ENCODE results near the gene LCN12.

The LCN12 gene

GRCh38 chr9:136963341-136963740 is 11.3 kb downstream of the LCN12 start:
- TF ChIP-seq CTCF (IDR thresholded peaks at IDR 0.05; ENCODE audit: control insufficient read depth, extremely low read depth, insufficient read depth), result no peak

GRCh38 chr9:136963751-136964150 is 11.7 kb downstream of the LCN12 start:
- TF ChIP-seq CTCF (IDR thresholded peaks at IDR 0.05; ENCODE audit: control insufficient read depth, extremely low read depth, insufficient read depth), result no peak
- no peak for DNase-seq (ENCODE audit: low read depth)
- H3K4me3 ChIP-seq (ENCODE audit: low read depth, low read length), result no peak overlapping the region

More at GRCh38 chr9:136963341-136963740, 11.3 kb downstream of the LCN12 start:
- H3K4me3 ChIP-seq (ENCODE audit: low read depth, low read length), result no peak overlapping the region
- no peak for DNase-seq (ENCODE audit: low read depth)

GRCh38 chr9:136964171-136964689 is 12.2 kb downstream of the LCN12 start:
- no peak overlapping the region for H3K4me3 ChIP-seq (ENCODE audit: low read depth, low read length)
- no peak for TF ChIP-seq CTCF (IDR thresholded peaks at IDR 0.05; ENCODE audit: control insufficient read depth, extremely low read depth, insufficient read depth)
- no peak for DNase-seq (ENCODE audit: low read depth)

DNA sequence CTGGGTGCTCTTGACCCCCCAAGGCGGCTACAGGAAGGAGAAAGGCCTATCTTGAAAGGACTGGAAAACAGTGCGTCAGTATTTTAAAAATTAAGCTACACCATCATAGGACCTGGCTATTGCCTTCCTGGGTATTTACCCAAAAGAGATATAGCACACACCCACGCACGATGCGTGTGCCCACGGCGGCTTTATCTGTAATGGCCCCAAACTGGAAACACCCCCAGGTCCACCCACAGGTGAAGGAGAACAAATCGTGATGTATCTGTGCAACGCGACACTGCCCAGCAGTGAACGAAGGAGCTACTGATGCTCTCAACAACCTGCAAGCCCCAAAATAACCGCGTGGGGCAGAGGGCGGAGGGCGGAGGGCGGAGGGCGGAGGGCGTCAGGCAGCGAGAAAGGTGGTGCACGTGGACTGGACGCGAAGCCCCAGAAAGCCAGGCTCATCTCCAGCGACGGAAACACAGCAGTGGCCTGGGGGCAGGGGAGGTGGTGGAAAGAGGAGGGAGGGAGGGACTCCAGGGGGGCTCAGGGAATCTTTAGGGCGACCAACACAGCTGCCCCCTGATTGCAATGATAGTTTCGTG is 12.9 kb downstream of the LCN12 start:
- no peak for DNase-seq (ENCODE audit: low read depth)
- H3K4me3 ChIP-seq (ENCODE audit: low read depth, low read length), result no peak overlapping the region
- no peak for TF ChIP-seq CTCF (IDR thresholded peaks at IDR 0.05; ENCODE audit: control insufficient read depth, extremely low read depth, insufficient read depth)

DNA sequence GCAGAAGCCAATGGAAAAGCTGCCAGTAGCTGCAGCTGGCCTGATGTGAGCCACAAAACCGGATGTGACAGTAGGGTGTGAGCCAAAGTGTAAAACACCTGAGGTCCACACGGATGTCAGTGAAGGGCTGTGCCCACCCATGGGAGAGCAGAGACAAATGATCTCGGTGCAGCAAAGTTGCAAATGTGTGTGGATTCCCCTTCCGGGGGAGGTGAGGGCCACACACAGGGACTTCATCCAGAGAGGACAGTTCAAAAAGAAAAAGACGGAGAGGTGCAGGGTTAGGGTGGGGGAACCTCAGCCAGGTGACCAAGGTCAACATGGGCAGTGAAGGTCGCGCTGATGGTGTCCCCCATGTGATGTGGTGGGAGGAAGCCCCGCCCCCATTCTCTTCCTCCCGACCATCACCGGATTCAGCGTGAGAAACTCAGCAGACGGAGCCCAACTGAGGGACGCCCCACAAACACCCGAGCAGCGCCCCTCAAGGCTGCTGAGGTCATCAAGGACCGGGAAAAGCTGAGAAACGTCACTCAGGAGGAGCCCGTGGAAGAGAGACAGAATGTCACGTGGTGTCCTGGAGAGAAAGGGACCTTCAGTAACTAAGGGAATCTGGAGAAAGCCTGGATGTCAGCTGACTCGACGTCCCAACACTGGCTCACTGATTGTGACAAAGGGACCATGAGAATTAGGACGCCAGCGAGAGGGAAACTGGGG is 13.9 kb downstream of the LCN12 start:
- DNase-seq (ENCODE audit: low read depth), result no peak
- H3K4me3 ChIP-seq (ENCODE audit: low read depth, low read length), result no peak overlapping the region
- TF ChIP-seq CTCF (IDR thresholded peaks at IDR 0.05; ENCODE audit: control insufficient read depth, extremely low read depth, insufficient read depth), result no peak

DNA sequence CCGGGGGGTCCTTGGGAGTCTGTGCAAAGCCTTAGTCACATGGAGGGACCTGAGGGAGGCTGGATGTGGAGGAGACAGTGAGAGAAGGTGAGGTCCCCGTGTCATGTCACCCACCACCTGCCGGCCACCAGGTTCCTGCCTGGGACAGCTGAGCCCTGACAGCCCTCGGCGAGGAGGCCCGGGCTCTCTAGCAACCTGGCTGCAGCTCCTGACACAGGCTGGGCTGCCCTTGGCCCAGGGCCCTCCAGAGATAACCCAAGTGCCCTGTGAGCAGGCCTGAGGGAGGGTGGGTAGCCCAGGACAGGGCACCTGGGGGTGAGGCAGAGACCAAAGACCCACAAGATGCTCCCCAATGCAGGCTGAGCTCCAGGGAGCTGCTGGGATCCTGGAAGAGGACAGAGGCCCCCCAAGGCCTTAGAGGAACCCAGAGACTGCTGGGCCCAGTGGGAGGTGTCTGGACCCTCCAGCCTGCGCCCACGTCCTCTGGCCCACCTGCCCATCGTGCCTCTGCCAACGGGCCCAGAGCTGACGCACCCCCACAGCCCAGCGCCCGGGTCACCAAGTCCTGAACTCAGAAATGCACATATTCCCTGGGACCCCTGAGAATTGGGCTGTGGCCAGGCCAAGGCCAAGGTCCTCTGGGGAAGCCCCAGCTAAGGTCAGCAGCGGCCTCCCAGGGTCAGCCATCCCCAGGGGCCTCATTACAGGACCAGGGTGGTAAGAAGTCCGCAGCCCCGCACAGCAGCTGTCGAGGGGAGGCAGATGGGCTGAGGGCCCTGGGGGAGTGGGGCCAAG is 16.5 kb downstream of the LCN12 start:
- no peak overlapping the region for H3K4me3 ChIP-seq (ENCODE audit: low read depth, low read length)
- DNase-seq (ENCODE audit: low read depth), result no peak
- no peak for TF ChIP-seq CTCF (IDR thresholded peaks at IDR 0.05; ENCODE audit: control insufficient read depth, extremely low read depth, insufficient read depth)
